ENCODE results near the gene ISCA2.

DNA sequence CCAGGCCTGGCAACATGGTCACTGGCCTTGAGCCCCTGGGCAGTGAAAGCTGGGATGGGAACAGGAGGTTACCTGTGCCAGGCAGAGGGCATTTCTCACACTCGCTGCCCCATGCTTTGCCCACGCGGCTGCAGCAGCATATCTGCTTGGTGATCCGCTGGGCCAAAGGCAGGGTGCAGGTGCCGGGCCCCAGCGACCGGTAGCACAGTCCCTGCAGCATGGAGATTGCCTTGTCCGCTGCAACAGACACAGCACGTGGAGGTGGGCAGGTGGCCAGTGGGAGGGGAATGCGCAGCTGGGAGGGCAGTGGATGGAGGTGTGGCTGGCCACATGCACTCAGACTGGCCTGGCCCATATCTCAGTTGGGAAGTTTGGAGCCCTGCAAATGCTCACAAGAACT is 35.3 kb downstream of the ISCA2 start:
- TF ChIP-seq ZNF274 (IDR thresholded peaks at IDR 0.05; ENCODE audit: low read depth, low read length) (no peak), YY1 (IDR thresholded peaks at IDR 0.05; ENCODE audit: insufficient read depth, insufficient read length) (no peak), SUZ12 (IDR thresholded peaks at IDR 0.05; ENCODE audit: extremely low read depth, insufficient read depth, insufficient read length) (no peak)

Measured in NT2/D1 (cell line).